ENCODE measurements around the gene ATP5PD.

Gene ATP5PD

GRCh38 chr17:75086496-75087181 is 39.9 kb upstream of the ATP5PD start:
- Histone ChIP-seq H3K79me2 (ENCODE audit: low read length) (no peaks in the 10 kb centered on the region), H2AFZ (ENCODE audit: low read depth, low read length) (no peak overlapping the region), H4K20me1 (ENCODE audit: insufficient read depth, low read length) (no peaks in the 10 kb centered on the region), H3K4me1 (ENCODE audit: low read length) (peaks cover 11% of the 10 kb centered on the region; the same call in 1 of the 2 replicates), H3K4me2 (ENCODE audit: low read length) (no peak overlapping the region), H3K9me3 (ENCODE audit: insufficient read depth, low read length) (no peaks in the 10 kb centered on the region), H3K4me3 (ENCODE audit: low read length) (no peak overlapping the region), H3K27me3 (ENCODE audit: low read depth, low read length) (peaks cover 5% of the 10 kb centered on the region; the same call in 1 of the 2 replicates), H3K27ac (ENCODE audit: low read length) (no peak overlapping the region), H3K36me3 (replicated peaks; ENCODE audit: low read depth, low read length) (no peaks in the 10 kb centered on the region), H3K9ac (ENCODE audit: low read length) (no peak overlapping the region)
- TF ChIP-seq CTCF (IDR thresholded peaks at IDR 0.05; ENCODE audit: low read depth, low read length) (no peak), EZH2phosphoT487 (IDR thresholded peaks at IDR 0.05; ENCODE audit: low read depth) (no peak)

- TF ChIP-seq EZH2phosphoT487 (IDR thresholded peaks at IDR 0.05; ENCODE audit: low read depth), result no peak
- TF ChIP-seq CTCF (IDR thresholded peaks at IDR 0.05; ENCODE audit: low read depth, low read length), result no peak
- H3K4me3 ChIP-seq (ENCODE audit: low read length), result no peak overlapping the region
- no peak overlapping the region for H3K9ac ChIP-seq (ENCODE audit: low read length)
- no peaks in the 10 kb centered on the region for H3K79me2 ChIP-seq (ENCODE audit: low read length)
- H3K9me3 ChIP-seq (ENCODE audit: insufficient read depth, low read length), result no peaks in the 10 kb centered on the region
- peaks cover 5% of the 10 kb centered on the region; the same call in 1 of the 2 replicates for H3K27me3 ChIP-seq (ENCODE audit: low read depth, low read length)
- H3K27ac ChIP-seq (ENCODE audit: low read length), result no peak overlapping the region
- H2AFZ ChIP-seq (ENCODE audit: low read depth, low read length), result no peak overlapping the region
- H4K20me1 ChIP-seq (ENCODE audit: insufficient read depth, low read length), result no peaks in the 10 kb centered on the region
- H3K4me1 ChIP-seq (ENCODE audit: low read length), result peaks cover 20% of the 10 kb centered on the region
- no peaks in the 10 kb centered on the region for H3K36me3 ChIP-seq (replicated peaks; ENCODE audit: low read depth, low read length)
- H3K4me2 ChIP-seq (ENCODE audit: low read length), result no peak overlapping the region
Measured at GRCh38 chr17:75084039-75084660, 37.4 kb upstream of the ATP5PD start.

- Histone ChIP-seq H4K20me1 (ENCODE audit: insufficient read depth, low read length) (no peaks in the 10 kb centered on the region), H3K9me3 (ENCODE audit: insufficient read depth, low read length) (no peaks in the 10 kb centered on the region), H3K4me1 (ENCODE audit: low read length) (peaks cover 28% of the 10 kb centered on the region), H3K27me3 (ENCODE audit: low read depth, low read length) (peaks cover 5% of the 10 kb centered on the region; the same call in 1 of the 2 replicates), H3K27ac (ENCODE audit: low read length) (no peak overlapping the region), H2AFZ (ENCODE audit: low read depth, low read length) (no peak overlapping the region), H3K4me2 (ENCODE audit: low read length) (no peak overlapping the region), H3K4me3 (ENCODE audit: low read length) (no peak overlapping the region), H3K36me3 (replicated peaks; ENCODE audit: low read depth, low read length) (no peaks in the 10 kb centered on the region), H3K79me2 (ENCODE audit: low read length) (no peaks in the 10 kb centered on the region), H3K9ac (ENCODE audit: low read length) (no peak overlapping the region)
- TF ChIP-seq EZH2phosphoT487 (IDR thresholded peaks at IDR 0.05; ENCODE audit: low read depth) (no peak), CTCF (IDR thresholded peaks at IDR 0.05; ENCODE audit: low read depth, low read length) (no peak)
Measured at GRCh38 chr17:75082683-75083082, 35.9 kb upstream of the ATP5PD start.

Measured in OCI-LY3 (cell line).